Fibroblast of skin of left quadriceps (primary cell): ENCODE measurements around the gene EPB41L5.
"Not testable (repeated sequence)": the region's sequence is repeated elsewhere in the genome, so short reads cannot be mapped to it uniquely, and the experiment has no call there.

Experiments used
- DNase-seq, 2 experiments: peaks; one replicate each; pipeline ENCODE4 v3.0.0-alpha.2; 2013; ENCODE audit warnings: low read depth in 2 of 2

Gene EPB41L5

DNA sequence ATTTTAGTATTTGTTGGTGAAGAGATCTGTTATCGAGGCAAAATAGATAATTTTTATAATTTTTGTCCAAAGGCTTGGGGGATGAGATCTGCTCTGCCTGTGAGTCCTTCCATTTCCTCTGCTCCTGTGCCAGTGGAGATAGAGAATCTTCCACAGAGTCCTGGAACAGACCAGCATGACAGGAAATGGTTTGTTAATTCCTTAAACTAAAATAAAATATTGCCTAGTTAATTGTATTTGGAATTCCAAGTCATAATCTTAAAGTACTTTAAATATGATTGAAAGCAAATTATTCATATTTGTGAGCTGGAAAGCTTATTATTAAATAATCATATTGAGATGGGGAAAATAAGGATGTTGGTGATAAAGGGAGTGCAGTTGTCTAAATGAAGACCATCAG, 87.8 kb downstream of the EPB41L5 start:
- DNase-seq, result no peak

DNA sequence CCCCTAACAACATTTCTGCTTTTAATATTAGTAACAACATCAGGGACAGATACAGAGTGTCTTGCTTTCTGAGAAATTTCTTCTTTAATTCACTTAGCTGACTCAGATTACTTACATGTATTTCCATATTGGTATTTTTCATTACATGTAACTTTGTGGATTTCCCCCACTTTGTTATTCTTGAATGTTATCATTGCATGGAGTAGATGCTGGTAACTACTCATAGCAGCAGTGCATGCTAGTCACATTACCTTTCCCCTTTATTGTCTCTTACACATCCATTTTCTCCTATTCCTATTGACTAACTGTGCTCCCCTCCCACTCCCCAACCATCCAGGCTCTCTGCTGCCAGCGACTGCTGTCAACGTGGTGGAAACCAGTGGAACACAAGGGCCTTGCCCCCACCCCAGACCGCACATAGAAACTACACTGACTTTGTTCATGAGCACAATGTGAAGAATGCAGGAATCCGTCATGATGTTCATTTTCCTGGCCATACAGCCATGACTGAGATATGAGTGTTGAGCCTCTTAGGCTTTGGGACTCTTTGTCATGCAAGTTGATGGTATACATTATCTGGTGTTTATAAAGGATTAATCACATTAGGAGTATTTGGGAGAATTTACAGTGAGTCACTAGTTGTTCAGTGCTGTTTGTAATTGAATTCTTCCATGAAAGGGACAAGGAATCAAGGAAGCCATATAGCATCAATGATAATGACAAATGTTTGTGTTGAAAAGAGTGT, 91.0 kb downstream of the EPB41L5 start:
- peak; percentile 88 for DNase-seq

DNA sequence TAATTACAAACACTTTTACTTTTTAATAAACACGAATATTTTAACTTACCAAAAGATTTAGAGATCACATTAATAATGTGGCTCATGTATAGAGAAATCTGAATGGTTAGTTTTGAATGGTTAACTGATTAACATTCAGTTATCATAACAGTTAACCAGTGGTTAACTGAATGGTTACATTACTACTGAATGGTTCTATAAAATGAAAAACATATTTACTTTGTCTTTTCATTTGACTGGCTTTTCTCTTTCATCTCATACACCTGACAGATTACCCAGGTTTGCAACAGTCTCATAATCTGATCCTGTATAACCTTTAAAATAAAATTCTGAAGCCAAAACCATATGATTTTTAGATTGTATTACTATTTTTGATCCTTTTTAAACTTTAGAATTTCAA, 91.9 kb downstream of the EPB41L5 start:
- no peak for DNase-seq

DNA sequence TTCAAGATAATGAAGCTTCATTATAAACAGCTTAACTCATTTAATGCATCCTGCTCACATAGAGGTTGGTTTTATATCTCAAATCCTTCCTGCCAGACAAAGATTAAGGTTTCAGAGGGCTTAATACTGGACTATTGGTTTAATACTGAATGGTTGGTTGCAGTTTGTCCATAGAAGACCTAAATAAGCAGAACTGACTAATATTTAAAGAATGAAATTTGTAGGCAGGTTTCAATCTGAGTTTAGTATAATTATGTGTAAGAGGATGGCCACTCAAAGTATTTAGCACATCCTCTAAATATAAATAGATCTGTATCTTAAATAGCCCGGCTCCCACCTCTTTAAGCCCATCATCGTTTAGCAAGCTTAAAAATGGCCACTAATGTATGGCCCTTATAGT, 92.5 kb downstream of the EPB41L5 start:
- DNase-seq, result no peak

DNA sequence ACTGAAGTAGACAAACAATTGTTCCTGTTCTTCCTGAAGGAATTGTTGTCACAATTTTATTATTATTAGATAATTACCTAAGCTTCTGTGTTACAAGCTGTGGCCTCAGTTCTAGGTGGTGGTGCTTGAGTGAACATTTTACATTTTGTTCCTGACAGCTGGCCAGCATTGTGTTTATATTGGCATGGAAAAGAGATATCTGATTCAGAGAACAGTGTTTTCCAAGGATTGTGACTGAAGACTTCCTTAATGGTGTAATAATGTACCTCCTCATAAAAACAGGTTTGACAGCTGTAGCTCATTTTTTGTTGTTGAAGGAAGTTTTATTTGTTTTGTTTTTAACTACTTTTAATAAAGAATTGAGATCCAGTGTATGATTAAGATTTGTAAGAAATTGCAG, 95.2 kb downstream of the EPB41L5 start:
- peak; percentile 34 to 42 for DNase-seq

DNA sequence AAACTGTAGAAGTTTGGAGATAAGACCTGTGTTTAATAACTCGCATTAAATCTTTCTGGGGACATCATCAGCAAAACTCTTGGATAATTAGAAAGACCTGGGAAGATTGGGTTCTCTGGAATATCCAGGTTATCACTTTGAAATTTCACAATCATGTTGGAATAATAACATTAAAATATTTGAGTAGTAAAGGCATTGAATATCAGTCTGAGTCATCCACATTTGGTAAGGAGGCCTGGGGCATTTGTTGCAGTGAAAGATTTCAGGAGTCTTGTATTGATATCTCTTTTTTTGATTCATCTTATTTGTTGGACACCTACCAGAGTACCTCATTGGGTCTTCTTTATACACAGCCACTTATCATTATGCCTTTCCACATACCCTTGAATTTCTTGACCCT, 95.9 kb downstream of the EPB41L5 start:
- DNase-seq, result peak in 1 of 2 experiments; percentile 7

DNA sequence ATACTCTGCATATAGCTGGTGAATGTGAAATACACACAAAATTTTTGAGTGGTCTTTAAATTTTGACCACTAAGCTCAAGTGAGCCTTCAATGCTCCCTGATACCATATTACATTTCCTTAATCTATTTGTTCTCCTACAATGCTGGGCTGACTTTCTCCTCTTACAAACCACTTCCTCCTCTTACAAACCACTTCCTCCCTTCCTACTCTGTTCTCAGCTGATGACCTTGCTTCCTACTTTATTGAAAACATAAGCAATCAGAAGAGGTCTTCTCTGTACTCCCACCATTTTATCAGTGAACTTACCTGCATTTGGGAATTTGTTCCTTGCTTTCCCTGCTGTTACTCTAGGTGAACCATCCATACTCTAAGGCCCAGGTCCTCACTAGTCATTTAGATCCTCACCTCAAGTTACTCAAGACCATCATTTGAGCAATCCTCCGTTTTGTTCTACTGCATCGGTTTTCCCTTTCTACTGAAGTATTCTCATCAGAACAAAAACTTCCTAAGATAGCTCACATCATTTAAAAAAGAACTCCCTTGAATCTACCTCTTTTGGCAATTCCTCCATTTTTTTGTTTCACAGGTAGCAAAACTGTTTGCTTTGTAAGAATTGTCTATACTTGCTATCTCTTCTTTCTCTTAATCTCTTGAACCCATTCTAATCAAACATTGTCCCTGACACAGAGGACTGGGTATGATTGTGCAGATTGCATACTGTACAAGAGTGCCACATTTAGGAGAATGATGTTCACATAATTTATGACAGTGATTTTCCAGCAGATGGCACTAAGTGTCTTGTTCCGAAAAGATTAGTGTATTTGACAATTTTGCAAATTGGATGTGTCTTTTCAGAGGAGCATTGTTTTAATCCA, 96.5 kb downstream of the EPB41L5 start:
- peak in 1 of 2 experiments; percentile 8 for DNase-seq

DNA sequence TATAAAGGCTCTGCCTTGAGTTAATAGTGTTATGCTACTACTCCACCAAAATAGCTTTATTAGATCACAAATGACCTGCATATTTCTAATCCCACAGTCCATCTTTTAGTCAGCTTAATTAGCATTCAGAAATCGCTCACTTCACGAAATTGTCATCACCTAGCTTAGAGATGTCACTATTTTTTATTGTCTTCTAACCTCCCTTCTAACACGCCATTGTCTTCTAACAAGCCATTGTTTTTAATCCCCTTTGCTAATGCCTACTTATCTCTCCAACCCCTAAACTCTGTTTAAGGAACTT, 97.1 kb downstream of the EPB41L5 start:
- no peak for DNase-seq

DNA sequence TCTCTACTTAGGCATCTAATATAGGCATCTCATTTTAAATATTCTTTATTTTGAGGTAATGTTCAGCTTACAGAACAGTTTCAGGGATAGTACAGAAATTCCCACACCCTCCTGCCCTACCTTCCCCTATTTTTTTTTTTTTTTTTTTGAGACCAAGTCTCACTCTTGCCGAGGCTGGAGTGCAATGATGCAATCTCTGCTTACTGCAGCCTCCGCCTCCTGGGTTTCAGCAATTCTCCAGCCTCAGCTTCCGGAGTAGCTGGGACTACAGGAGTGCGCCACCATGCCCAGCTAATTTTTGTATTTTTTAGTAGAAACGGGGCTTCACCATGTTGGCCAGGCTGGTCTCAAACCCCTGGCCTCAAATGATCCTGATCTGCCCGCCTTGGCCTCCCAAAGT, 97.6 kb downstream of the EPB41L5 start:
- DNase-seq, result no peak

DNA sequence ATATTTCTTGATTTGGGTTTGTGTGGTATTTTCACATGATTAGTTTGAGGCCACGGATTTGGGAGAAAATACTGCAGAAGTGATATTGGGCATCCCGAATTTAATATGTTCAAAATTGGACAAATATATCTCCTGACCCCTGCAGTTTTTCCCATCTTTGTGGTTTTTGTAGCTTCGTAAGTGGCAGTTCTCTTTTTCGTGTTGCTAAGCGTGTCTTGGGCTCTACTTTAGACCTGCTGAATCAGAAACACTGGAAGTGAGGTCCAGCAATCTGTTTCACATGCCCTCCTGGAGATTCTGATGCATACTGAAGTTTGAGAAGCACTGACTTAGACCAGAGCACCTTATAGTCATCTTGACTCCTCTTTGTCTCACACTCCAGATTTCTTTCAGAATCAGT, 98.3 kb downstream of the EPB41L5 start:
- no peak for DNase-seq

DNA sequence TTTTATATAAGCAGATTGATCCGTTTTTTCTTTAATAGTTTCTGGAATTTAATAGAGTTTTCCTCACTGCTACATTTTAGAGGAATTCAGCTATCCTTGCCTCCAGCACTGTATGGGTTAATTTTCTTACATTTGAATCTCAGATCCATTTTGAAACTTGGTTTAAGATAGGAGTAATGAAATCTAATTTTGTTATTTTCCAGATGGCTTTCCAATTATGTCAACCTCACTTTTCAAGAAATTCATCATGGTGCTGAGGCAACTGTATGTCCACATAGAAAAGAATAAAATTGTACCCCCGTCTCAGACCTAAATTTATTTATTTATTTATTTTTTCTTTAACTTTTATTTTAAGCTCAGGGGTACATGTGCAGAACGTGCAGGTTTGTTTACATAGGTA, 105.1 kb downstream of the EPB41L5 start:
- no peak for DNase-seq

DNA sequence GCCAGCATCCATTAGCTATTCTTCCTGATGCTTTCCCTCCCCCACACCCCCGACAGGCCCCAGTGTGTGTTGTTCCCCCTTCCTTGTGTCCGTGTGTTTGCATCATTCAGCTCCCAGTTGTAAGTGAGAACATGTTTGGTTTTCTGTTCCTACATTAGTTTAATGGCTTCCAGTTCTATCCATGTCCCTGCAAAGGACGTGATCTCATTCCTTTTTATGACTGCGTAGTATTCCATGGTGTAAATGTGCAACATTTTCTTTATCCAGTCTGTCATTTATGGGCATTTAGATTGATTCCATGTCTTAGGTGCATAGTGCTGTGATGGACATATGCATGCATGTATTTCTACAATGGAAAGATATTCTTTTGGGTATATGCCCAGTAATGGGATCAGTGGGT, 105.6 kb downstream of the EPB41L5 start:
- DNase-seq, result no peak

DNA sequence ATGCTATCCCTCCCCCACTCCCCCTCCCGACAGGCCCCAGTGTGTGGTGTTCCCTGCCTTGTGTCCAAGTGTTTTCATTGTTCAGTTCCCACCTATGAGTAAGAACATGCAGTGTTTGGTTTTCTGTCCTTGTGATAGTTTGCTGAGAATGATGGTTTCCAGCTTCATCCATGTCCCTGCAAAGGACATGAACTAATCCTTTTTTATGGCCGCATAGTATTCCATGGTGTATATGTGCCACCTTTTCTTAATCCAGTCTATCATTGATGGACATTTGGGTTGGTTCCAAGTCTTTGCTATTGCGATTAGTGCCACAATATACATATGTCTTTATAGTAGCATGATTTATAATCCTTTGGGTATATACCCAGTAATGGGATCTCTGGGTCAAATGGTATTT, 108.5 kb downstream of the EPB41L5 start:
- DNase-seq, result not testable (repeated sequence)

DNA sequence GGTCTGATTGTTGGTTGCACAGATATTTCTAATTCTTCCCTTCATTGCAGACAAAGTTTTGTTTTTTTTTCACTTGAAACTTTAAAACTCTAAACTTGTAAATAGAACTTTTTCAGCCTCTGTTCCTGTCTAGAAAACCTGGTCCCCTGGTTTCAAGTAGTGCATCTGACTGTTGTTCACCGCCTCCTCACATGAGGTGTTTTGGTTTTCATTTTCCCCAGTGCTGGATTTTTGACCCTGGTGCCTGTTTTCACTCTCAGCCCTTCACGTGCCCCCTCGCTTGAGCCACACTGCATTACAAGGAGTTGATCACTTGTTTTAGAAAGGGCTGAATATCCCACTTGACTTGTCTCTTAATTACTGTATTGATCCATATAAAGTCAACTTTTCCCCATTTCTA, 110.2 kb downstream of the EPB41L5 start:
- no peak for DNase-seq

DNA sequence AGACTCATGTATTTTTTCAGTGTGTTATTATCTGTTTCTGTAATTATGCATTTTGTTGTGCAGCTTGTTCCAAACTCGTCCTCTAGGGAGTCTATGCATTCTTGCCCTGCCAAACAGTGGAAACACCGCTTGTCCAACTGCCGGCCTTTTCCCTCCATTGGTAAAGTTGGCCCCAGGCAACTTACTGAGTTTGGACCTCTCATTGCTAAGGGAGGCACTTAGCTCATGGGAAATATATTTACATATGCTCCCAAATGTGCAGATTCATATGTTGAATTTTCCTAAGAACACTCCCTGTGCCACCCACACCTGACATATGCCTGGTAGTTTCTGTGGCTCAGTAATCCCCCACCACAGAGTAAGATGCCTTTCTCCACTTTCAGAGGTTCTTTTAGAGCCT, 112.3 kb downstream of the EPB41L5 start:
- DNase-seq, result no peak

DNA sequence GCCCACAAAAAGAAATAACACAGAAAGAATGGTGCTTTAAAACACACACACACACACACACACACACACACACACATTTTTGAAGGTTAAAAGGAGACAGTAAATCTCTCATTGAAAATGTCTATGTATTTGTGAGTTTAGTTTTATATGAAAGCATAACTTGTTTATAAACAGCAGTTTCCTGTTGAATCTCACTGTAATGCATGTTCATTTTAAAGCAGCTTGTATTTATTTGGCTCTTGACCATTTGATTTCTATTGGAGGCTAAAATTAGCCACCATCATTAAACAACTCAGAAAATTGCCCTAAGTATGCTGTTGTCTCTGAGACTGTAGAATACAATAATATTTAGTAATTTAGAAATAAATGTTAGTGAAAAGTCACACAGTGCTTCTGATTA, 115.3 kb downstream of the EPB41L5 start:
- DNase-seq, result no peak

DNA sequence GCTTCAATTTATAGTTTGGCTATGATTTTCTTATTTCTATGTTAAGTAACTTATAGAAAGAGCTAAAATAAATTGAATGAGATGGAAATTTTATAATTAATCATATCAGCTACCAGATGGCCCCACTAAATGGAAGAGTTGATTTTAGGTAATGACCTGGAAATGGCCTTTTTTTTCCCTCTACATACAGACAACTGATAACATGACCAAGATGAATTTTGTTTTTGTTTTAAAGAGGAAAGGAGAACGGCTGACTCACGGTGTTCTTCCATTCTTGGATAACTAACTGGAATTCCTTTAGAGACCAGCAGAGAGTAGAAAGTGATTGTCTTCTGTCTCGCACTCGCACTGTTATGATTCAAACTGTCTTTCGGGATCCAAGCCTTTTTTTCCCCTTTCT, 119.3 kb downstream of the EPB41L5 start:
- DNase-seq, result no peak

DNA sequence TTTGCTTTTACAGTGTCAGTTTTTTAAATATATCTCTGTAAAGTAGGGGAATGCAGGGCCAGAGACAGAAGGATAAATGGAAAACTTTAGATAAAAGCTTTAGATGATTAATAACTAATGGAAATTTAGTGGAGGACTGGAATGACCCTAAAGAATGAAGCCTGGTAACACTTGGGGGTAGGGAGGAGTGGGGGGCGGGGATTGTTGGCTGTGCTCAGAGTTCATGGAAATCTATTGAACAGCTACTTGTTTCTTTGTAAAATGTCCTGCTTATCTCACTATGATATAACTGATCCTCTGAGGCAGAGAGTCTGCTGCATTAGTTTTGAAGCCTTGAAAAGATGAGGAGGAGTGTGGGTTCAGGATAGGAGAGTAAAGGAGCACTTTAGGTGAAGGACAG, 119.8 kb downstream of the EPB41L5 start:
- no peak for DNase-seq

DNA sequence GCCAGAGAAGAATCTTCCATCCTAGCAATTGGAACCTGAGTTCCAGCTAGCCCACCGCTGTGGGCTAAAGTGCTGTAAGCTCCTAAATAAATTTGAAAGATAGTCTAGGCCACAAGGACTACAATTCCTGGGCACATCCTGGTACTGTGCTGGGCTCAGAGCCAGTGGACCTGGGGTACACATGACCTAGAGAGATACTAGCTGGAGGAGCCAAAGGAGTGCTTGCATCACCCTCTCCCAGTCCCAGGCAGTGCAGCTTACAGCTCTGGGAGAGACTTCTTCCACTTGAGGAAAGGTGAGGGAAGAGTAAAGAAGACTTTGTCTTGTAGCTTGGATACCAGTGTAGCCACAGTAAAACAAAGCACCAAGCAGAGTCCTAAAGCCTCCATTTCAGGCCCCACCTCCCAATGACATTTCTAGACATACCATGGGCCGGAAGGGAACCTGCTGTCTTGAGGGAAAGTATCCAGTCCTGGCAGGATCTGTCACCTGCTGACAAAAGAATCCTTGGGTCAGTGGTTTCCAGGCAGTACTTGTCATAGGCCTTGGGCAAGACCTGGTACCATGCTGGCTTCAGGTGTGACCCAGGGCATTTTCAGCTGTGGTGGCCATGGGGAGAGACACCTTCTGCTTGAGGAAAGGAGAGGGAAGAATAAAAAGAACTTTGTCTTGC, 120.8 kb downstream of the EPB41L5 start:
- DNase-seq, result no peak

DNA sequence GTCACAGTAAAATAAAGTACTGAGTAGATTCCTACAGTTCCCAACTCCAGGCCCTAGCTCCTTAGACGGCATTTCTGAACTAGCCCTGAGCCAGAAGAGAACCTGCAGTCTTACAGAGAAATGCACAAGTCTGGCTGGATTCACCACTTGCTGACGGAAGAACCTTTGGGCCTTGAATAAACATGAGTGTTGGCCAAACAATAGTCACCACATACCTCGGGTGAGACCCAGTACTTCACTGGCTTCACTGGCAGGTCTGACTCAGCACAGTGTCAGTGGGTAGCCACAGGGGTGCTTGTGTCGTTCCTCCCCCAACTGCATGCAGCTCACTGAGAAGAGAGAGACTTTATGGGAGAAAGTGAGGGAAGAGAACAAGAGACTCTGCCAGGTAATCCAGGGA, 121.4 kb downstream of the EPB41L5 start:
- DNase-seq, result peak; percentile 30 to 34

DNA sequence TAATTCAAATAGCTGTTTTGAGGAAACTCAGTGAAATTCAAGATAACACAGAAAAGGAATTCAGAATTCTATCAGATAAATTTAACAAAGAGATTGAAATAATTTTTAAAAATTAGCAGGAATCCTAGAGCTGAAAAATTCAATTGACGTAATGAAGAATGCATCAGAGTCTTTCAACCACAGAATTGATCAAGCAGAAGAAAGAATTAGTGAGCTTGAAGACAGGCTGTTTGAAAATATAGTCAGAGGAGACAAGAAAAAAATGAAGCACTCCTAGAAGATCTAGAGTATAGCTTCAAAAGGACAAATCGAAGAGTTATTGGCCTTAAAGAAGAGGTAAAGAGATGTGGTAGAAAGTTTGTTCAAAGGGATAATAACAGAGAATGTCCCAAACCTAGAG, 122.1 kb downstream of the EPB41L5 start:
- not testable (repeated sequence) for DNase-seq

DNA sequence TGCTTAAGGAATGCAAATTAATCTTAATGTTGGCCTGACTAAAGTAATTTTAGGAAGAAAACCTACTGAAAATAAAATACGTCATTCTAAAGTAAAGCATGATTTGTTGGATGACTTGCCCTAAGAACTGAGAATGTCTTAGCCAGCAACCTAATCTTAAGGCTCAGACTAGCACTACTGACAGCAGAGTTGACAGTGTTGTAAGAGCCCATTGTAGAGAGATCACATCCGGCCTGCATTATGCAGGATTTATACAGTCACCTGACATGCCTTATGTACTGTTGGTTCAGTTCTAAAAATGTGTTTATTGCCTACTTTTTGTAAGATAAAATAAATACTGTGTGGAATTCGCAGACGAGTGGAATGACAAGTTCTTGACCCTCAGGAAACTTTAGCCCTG, 128.0 kb downstream of the EPB41L5 start:
- no peak for DNase-seq
